Measurements from ENCODE around the gene DAZ4.
"Not testable (repeated sequence)": the region's sequence is repeated elsewhere in the genome, so short reads cannot be mapped to it uniquely, and the experiment has no call there.

DAZ4 gene

DNA sequence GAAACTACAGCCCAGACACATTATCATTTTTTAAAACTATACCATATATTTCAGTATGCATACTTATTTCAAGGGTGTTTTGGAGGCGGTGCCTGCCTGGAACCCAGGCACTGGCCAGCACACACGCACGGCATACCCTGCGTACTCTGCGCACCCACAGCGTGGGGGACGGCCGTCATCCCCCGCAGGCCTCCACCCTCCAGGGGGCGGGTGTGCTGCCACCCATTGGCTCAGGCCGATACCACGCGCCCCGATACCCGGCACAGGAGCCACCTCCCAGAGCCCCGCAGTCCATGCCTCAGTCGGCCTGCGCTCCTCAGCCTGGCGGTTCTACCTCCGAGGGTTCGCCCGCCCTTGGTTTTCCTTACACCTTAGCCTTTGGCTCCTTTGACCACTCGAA, at the start of gene DAZ4:
Gene DAZ4, plus strand, starts transcription at position 301 of the 400 bp plus-strand sequence. CDS start 208 bp downstream, outside the sequence.
- DNase-seq (ENCODE audit: low read depth in 2 of 2, low spot score in 1 of 2), result not testable (repeated sequence)

- not testable (repeated sequence) for DNase-seq (ENCODE audit: low read depth in 2 of 2, low spot score in 1 of 2)
These were observed 20.4 kb upstream of the DAZ4 start, which contains the start of gene DAZ3 for GRCh38 chrY:24813293-24813692. Gene DAZ3, minus strand, starts transcription at chrY:24813393. Its CDS starts 208 bp downstream, at chrY:24813185.

- not testable (repeated sequence) for DNase-seq (ENCODE audit: low read depth in 2 of 2, low spot score in 1 of 2)
These were observed 11.9 kb upstream of the DAZ4 start for GRCh38 chrY:24821836-24822235.

DNA sequence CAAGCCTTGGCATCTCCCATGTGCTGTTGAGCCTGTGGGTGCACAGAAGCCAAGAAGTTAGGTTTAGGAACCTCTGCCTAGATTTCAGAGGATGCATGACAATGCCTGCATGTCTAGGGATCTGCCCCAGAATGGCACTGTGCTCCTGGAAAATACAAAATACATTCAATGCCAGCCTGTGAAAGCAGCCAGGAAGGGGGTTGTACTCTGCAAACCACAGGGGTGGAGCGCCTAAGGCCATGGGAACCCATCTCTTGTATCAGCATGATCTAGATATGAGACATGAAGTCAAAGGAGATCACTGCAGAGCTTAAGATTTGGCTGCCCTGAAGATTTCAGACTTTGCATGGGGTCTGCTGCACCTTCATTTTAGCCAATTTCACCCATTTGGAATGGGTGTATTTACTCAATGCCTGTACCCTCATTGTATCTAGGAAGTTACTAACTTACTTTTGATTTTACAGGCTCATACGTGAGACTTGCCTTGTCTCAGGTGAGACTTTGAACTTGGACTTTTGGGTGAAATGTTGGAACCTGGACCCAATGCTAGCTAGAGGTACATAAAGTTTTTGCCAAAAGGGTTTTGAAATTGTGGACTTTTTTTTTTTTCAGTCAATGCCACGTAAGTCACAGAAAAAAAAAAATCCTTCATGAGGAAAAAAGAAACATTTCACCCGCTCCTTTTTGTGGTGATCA, 9.4 kb upstream of the DAZ4 start:
- not testable (repeated sequence) for DNase-seq (ENCODE audit: low read depth in 2 of 2, low spot score in 1 of 2)

- DNase-seq (ENCODE audit: low read depth in 2 of 2, low spot score in 1 of 2), result not testable (repeated sequence)
These were observed 8.7 kb upstream of the DAZ4 start for GRCh38 chrY:24825069-24825468.
